ENCODE data around the gene ZSCAN22.

ZSCAN22 gene

DNA sequence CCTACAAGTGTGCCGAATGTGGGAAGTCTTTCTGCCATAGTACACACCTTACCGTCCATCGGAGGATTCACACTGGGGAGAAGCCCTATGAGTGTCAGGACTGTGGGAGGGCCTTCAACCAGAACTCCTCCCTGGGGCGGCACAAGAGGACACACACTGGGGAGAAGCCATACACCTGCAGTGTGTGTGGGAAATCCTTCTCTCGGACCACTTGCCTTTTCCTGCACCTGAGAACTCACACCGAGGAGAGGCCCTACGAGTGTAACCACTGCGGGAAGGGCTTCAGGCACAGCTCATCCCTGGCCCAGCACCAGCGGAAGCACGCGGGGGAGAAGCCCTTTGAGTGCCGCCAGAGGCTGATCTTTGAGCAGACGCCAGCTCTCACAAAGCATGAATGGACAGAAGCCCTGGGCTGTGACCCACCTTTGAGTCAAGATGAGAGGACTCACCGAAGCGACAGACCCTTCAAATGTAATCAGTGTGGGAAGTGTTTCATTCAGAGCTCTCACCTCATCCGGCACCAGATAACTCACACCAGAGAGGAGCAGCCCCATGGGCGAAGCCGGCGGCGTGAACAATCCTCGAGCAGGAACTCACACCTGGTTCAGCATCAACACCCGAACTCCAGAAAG, 31.9 kb upstream of the ZSCAN22 start:
- TF ChIP-seq, protein P1, sequence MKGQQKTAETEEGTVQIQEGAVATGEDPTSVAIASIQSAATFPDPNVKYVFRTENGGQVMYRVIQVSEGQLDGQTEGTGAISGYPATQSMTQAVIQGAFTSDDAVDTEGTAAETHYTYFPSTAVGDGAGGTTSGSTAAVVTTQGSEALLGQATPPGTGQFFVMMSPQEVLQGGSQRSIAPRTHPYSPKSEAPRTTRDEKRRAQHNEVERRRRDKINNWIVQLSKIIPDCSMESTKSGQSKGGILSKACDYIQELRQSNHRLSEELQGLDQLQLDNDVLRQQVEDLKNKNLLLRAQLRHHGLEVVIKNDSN (IDR thresholded peaks at IDR 0.05): no peak
- TF ChIP-seq, protein P2, sequence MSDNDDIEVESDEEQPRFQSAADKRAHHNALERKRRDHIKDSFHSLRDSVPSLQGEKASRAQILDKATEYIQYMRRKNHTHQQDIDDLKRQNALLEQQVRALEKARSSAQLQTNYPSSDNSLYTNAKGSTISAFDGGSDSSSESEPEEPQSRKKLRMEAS (IDR thresholded peaks at IDR 0.05): no peak
- no peak for TF ChIP-seq ZBTB7A (IDR thresholded peaks at IDR 0.05; ENCODE audit: low read depth)
- TF ChIP-seq TCF12 (IDR thresholded peaks at IDR 0.05; ENCODE audit: low read depth): no peak
- no peak for TF ChIP-seq RAD21 (IDR thresholded peaks at IDR 0.05; ENCODE audit: low read depth)
- TF ChIP-seq FOXM1 (IDR thresholded peaks at IDR 0.05; ENCODE audit: borderline replicate concordance, low read depth): no peak
- TF ChIP-seq, protein P3, sequence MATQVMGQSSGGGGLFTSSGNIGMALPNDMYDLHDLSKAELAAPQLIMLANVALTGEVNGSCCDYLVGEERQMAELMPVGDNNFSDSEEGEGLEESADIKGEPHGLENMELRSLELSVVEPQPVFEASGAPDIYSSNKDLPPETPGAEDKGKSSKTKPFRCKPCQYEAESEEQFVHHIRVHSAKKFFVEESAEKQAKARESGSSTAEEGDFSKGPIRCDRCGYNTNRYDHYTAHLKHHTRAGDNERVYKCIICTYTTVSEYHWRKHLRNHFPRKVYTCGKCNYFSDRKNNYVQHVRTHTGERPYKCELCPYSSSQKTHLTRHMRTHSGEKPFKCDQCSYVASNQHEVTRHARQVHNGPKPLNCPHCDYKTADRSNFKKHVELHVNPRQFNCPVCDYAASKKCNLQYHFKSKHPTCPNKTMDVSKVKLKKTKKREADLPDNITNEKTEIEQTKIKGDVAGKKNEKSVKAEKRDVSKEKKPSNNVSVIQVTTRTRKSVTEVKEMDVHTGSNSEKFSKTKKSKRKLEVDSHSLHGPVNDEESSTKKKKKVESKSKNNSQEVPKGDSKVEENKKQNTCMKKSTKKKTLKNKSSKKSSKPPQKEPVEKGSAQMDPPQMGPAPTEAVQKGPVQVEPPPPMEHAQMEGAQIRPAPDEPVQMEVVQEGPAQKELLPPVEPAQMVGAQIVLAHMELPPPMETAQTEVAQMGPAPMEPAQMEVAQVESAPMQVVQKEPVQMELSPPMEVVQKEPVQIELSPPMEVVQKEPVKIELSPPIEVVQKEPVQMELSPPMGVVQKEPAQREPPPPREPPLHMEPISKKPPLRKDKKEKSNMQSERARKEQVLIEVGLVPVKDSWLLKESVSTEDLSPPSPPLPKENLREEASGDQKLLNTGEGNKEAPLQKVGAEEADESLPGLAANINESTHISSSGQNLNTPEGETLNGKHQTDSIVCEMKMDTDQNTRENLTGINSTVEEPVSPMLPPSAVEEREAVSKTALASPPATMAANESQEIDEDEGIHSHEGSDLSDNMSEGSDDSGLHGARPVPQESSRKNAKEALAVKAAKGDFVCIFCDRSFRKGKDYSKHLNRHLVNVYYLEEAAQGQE (IDR thresholded peaks at IDR 0.05; ENCODE audit: low read depth): no peak
- no peak for TF ChIP-seq EP300 (IDR thresholded peaks at IDR 0.05; ENCODE audit: borderline replicate concordance)
- TF ChIP-seq NFIC (IDR thresholded peaks at IDR 0.05): no peak
- no peak for TF ChIP-seq YY1 (IDR thresholded peaks at IDR 0.05; ENCODE audit: low read depth)
- no peak for TF ChIP-seq TAF1 (IDR thresholded peaks at IDR 0.05; ENCODE audit: low read depth)
- no peak for TF ChIP-seq CREB1 (IDR thresholded peaks at IDR 0.05; ENCODE audit: low read depth)

DNA sequence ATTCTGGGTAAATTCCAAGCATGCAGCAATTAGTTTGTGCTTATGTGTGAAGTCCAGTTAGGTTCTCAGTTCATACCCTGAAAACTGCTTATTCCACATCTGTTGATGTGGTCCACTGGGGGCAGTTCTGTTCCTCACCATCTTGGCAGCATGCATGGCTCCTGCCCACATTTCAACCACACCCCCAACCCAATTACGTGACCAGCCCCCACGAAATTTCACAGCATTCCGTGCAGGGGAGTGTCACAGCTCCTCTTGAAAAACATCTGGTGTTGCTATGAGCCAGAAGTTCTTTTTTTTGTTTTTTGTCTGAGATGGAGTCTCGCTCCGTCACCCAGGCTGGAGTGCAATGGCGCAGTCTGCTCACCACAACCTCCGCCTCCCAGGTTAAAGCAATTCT, 30.7 kb upstream of the ZSCAN22 start:
- TF ChIP-seq ZBTB7A (IDR thresholded peaks at IDR 0.05; ENCODE audit: low read depth) (no peak), TCF12 (IDR thresholded peaks at IDR 0.05; ENCODE audit: low read depth) (no peak), CREB1 (IDR thresholded peaks at IDR 0.05; ENCODE audit: low read depth) (no peak), YY1 (IDR thresholded peaks at IDR 0.05; ENCODE audit: low read depth) (no peak), NFIC (IDR thresholded peaks at IDR 0.05) (no peak), FOXM1 (IDR thresholded peaks at IDR 0.05; ENCODE audit: borderline replicate concordance, low read depth) (no peak), TEAD4 (IDR thresholded peaks at IDR 0.05) (no peak), EGR1 (IDR thresholded peaks at IDR 0.05) (no peak), RAD21 (IDR thresholded peaks at IDR 0.05; ENCODE audit: low read depth) (no peak)
- TF ChIP-seq, protein P2 (IDR thresholded peaks at IDR 0.05): no peak

DNA sequence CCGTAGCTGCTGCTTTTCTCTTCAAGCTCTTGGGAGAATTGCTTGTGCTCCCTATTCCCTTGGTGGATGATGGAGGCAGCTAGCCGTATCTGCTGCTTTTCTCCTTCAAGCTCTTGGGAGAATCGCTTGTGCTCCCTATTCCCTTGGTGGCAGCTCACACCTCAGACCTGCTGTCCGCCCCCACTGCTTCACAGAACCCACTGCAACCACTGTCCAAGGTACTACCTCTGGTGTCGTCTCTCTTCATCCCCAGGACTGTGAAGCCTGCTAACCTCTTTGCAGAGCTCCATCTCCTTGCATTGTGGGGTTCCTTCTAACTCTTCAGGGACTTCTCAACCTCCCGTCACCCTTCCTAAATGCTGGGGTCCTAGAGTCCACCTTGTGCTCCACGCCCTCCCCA, 26.2 kb upstream of the ZSCAN22 start:
- TF ChIP-seq, protein P3 (IDR thresholded peaks at IDR 0.05; ENCODE audit: low read depth): peak; percentile 67
- no peak for TF ChIP-seq TEAD4 (IDR thresholded peaks at IDR 0.05)

DNA sequence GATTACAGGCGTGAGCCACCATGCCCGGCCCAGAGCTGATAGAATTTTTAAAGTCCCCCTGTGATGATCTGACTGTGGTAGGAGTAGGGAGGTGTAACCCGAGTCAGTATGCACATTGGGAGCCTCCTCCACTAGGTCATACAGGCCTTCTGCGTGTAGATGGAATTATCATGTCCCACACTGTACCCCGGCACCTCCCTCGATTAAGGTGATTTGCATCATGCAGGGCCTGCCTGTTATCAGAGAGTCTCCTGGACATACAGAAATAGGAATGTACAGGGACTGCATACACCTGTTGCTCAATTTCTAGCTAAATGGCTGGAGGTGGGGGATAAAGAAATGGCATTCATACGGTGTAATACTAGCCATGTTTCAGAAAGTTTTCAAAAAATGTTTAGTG, 22.5 kb upstream of the ZSCAN22 start:
- TF ChIP-seq TAF1 (IDR thresholded peaks at IDR 0.05; ENCODE audit: low read depth) (no peak), CEBPB (IDR thresholded peaks at IDR 0.05) (0 out of 2 replicates have a peak, but pooled peaks have one; percentile 15)

DNA sequence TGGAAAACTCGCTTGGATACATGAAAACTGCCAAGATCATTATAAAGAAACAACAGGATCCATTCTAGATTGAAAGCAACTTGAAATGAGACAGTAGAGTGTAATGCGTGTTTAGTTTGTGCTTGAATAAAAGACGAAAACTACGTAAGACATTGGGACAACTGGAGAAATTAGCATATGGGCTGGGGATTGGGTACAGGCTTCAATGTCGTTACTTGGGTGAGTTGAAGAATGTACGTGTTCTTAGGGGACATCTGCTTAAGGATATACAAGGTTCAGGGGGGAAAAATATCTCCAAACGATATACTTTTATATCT, 22.1 kb upstream of the ZSCAN22 start:
- no peak for TF ChIP-seq TAF1 (IDR thresholded peaks at IDR 0.05; ENCODE audit: low read depth)
- TF ChIP-seq EP300 (IDR thresholded peaks at IDR 0.05; ENCODE audit: borderline replicate concordance): no peak

DNA sequence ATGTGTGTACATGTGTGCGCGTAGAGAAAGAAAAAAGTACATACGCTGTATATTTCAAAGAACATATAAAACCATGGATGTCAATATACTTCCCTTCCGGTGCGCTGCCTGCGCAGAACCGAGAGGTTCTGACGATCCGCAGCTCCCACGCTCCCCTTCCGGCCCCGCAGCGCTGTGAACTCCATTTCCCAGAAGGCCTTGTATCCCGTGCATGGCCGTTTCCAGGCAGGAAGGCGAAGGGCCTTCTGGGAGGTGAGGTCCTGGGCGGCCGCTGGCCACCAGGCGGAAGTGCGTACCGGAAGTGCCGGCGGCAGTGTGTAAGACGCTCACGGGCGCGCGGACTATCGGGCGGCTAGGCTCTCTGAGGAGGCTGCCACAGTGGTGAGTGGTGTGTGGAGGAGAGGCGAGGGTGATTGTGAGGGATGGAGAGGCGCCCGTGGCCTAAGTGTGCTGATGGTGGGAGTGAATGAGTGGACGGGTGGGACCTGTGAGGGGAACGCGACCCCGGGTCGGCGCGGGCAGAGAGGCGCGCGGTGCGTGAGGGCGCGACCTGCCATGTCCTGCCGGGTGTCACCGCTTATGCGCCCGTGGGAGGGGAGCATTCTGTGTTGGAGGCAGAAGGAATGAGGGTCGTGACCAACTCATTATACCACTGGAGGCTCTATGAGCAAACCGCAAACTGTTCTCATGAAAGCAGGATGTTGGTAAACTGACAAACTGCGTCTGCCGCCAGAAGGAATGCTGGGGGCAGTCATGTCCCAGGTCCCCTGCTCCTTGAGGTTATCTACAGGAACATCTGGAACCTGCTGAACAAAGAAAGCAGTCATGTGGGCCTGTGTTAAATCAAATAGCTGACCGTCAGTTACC, 21.5 kb upstream of the ZSCAN22 start, which contains the start of gene ERVK3-1:
ERVK3-1 (plus strand) TSS at position 313 of the 867 bp plus-strand sequence. CDS start 6,792 bp downstream, outside the sequence.
- TF ChIP-seq YY1 (IDR thresholded peaks at IDR 0.05; ENCODE audit: low read depth) (peak; percentile 86), CEBPB (IDR thresholded peaks at IDR 0.05) (no peak), EP300 (IDR thresholded peaks at IDR 0.05; ENCODE audit: borderline replicate concordance) (peak; percentile 19; the same call in 1 of the 2 replicates), FOXM1 (IDR thresholded peaks at IDR 0.05; ENCODE audit: borderline replicate concordance, low read depth) (no peak), TCF12 (IDR thresholded peaks at IDR 0.05; ENCODE audit: low read depth) (peak; percentile 51), TAF1 (IDR thresholded peaks at IDR 0.05; ENCODE audit: low read depth) (peak; percentile 90), ZBTB7A (IDR thresholded peaks at IDR 0.05; ENCODE audit: low read depth) (no peak), NFIC (IDR thresholded peaks at IDR 0.05) (no peak), EGR1 (IDR thresholded peaks at IDR 0.05) (peak; percentile 35; the same call in 1 of the 2 replicates), RAD21 (IDR thresholded peaks at IDR 0.05; ENCODE audit: low read depth) (no peak), CREB1 (IDR thresholded peaks at IDR 0.05; ENCODE audit: low read depth) (peak; percentile 71), TEAD4 (IDR thresholded peaks at IDR 0.05) (no peak)
- TF ChIP-seq, protein P1 (IDR thresholded peaks at IDR 0.05): peak; percentile 69
- TF ChIP-seq, protein P2 (IDR thresholded peaks at IDR 0.05): peak; percentile 81
- TF ChIP-seq, protein P3 (IDR thresholded peaks at IDR 0.05; ENCODE audit: low read depth): no peak
